HG02610 (cell line): Measurements from ENCODE around the gene ACADVL.

Experiments used
- ATAC-seq: cut with Tn5 transposase; IDR thresholded peaks from one replicate; pipeline ENCODE4 v1.9.1; 2021; ENCODE audit warnings: mild to moderate bottlenecking, moderate library complexity; ENCODE audit not compliant: unreplicated experiment

ACADVL gene

GRCh38 chr17:7250695-7251627 lies 31.2 kb downstream of the ACADVL start:
- ATAC-seq: no peak

GRCh38 chr17:7251661-7252175 lies 32.0 kb downstream of the ACADVL start, which contains the start of gene CTDNEP1:
Gene CTDNEP1 (minus strand): TSS chr17:7251734. CDS start chr17:7251296, 438 bp downstream.
- ATAC-seq: peak; percentile 83

GRCh38 chr17:7252176-7253043 lies 32.7 kb downstream of the ACADVL start, which contains the start of gene ELP5:
Gene ELP5 (plus strand): TSS chr17:7252215. CDS start chr17:7252551, 336 bp downstream.
- ATAC-seq: peak; percentile 28

- no peak for ATAC-seq
Observed at GRCh38 chr17:7253082-7253481, 33.3 kb downstream of the ACADVL start.

- no peak for ATAC-seq
Observed at GRCh38 chr17:7254511-7254910, 34.8 kb downstream of the ACADVL start.

- no peak for ATAC-seq
Observed at GRCh38 chr17:7256766-7257456, 37.2 kb downstream of the ACADVL start.

GRCh38 chr17:7258731-7259554 lies 39.2 kb downstream of the ACADVL start:
- no peak for ATAC-seq

GRCh38 chr17:7259555-7259889 lies 39.8 kb downstream of the ACADVL start:
- no peak for ATAC-seq

GRCh38 chr17:7260151-7260550 lies 40.4 kb downstream of the ACADVL start:
- ATAC-seq: no peak

GRCh38 chr17:7260651-7261378 lies 41.1 kb downstream of the ACADVL start:
- no peak for ATAC-seq

- no peak for ATAC-seq
Observed at GRCh38 chr17:7261379-7262191, 41.8 kb downstream of the ACADVL start.

GRCh38 chr17:7262192-7262934 lies 42.6 kb downstream of the ACADVL start, which contains the start of gene CLDN7:
Gene CLDN7 (minus strand): TSS chr17:7262478. CDS start chr17:7262043, 435 bp downstream.
- ATAC-seq: no peak

GRCh38 chr17:7262935-7263800 lies 43.4 kb downstream of the ACADVL start:
- ATAC-seq: no peak

- ATAC-seq: no peak
Observed at GRCh38 chr17:7263801-7264078, 44.0 kb downstream of the ACADVL start.

GRCh38 chr17:7266784-7267183 lies 47.0 kb downstream of the ACADVL start:
- ATAC-seq: no peak
